Measurements from ENCODE around the gene FGF12. TPM values are rescaled to one million over a fixed set of nuclear protein-coding genes. Genes with fewer than 3 reads are reported as not detected.

FGF12 gene
- total and polyA plus RNA-seq, 10 donors, result 3.7 to 53.3 (median 19.1) TPM

DNA sequence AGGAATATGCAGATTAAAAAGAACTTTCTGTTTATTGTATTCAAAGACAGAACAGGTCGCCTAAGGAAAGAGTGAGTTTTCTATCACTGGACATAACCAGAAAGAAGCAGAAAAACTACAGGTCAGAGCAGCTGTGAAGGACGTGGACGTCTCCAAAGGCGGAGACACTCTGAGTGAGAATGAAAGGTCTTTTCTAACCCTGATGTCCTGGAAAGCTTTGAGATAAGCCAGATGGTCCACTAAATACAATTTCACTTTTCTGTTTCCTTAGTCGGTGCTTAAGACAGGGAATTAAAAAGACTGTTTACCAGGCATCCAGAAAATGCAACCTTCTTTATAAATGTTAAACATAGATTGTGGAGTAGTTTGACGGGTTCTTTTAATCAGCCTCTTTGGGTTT, 360.4 kb downstream of the FGF12 start:
- Histone ChIP-seq H3K36me3 (no peaks in the 10 kb centered on the region), H3K27ac (peak overlapping the region in 2 of 8 donors; percentile 10 to 27), H3K4me1 (peaks cover 0 to 6% (median 0%) of the 10 kb centered on the region in 6 donors), H3K4me3 (no peak overlapping the region), H3K27me3 (replicated peaks in 1 of 7) (no peaks in the 10 kb centered on the region), H3K9me3 (no peaks in the 10 kb centered on the region)
- WGBS, 5 donors, result 53 to 76% (median 70%) methylated on average over 6 of the region's 6 CpGs
- intact Hi-C loops (cut with DNase I; ENCODE audit: low total_unique reads), result no loop called here
- TF ChIP-seq, protein P1, sequence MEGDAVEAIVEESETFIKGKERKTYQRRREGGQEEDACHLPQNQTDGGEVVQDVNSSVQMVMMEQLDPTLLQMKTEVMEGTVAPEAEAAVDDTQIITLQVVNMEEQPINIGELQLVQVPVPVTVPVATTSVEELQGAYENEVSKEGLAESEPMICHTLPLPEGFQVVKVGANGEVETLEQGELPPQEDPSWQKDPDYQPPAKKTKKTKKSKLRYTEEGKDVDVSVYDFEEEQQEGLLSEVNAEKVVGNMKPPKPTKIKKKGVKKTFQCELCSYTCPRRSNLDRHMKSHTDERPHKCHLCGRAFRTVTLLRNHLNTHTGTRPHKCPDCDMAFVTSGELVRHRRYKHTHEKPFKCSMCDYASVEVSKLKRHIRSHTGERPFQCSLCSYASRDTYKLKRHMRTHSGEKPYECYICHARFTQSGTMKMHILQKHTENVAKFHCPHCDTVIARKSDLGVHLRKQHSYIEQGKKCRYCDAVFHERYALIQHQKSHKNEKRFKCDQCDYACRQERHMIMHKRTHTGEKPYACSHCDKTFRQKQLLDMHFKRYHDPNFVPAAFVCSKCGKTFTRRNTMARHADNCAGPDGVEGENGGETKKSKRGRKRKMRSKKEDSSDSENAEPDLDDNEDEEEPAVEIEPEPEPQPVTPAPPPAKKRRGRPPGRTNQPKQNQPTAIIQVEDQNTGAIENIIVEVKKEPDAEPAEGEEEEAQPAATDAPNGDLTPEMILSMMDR (IDR thresholded peaks at IDR 0.05 in 8 of 11, conservative IDR thresholded peaks at IDR 0.05 in 3 of 11), result no peak
- TF ChIP-seq POLR2AphosphoS5 (IDR thresholded peaks at IDR 0.05) (no peak), POLR2A (IDR thresholded peaks at IDR 0.05) (no peak)
- no peak for DNase-seq

DNA sequence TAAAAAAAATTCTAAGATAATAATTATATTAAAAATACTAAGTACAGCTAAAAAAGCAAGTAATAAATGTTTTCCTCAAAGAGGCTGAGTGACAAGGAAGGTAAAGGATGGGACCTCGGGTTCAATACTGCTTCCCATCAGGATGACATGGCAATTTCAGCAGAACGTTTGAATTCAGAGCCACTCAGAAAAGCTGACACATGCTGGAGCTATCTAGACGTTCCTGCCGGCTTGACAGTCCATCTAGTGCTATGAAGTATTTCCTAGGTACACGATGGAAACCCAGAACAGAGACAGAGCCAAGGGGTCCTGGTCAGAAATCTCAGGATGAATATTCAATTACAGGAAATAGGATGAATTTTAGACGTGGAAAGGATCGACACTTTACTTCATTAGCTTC, 361.8 kb downstream of the FGF12 start:
- Histone ChIP-seq H3K27ac (no peak overlapping the region), H3K9me3 (no peaks in the 10 kb centered on the region), H3K27me3 (replicated peaks in 1 of 7) (no peaks in the 10 kb centered on the region), H3K4me3 (no peak overlapping the region), H3K4me1 (peaks cover 0 to 6% (median 0%) of the 10 kb centered on the region in 6 donors), H3K36me3 (no peaks in the 10 kb centered on the region)
- intact Hi-C loops (cut with DNase I; ENCODE audit: low total_unique reads), result no loop called here
- WGBS, 5 donors, result 48 to 63% (median 59%) methylated on average over 7 of the region's 7 CpGs
- DNase-seq, result no peak
- TF ChIP-seq, protein P1 (IDR thresholded peaks at IDR 0.05 in 8 of 11, conservative IDR thresholded peaks at IDR 0.05 in 3 of 11), result no peak
- TF ChIP-seq POLR2AphosphoS5 (IDR thresholded peaks at IDR 0.05), result no peak
- no peak for TF ChIP-seq POLR2A (IDR thresholded peaks at IDR 0.05)

DNA sequence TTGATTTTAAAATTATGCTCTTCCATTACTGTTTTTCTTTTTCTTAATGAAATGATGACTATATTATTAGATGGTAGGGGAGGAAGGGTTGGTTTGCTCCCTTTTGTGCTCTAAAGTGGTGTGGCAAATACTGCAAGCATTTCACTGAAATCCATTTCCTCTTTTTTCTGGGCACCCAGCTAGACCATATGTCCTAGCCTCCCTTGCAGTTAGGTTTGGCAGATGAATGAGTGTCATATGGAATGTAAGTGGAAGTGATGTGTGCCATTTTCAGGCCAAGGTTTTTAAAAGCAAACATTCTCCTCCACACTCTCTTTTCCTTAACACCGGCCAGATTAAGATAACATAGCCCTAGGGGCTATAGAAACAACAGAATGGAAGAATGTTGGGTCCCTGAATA, 363.0 kb downstream of the FGF12 start:
- TF ChIP-seq POLR2AphosphoS5 (IDR thresholded peaks at IDR 0.05), result no peak
- TF ChIP-seq POLR2A (IDR thresholded peaks at IDR 0.05), result no peak
- TF ChIP-seq, protein P1 (IDR thresholded peaks at IDR 0.05 in 8 of 11, conservative IDR thresholded peaks at IDR 0.05 in 3 of 11), result no peak
- Histone ChIP-seq H3K36me3 (no peaks in the 10 kb centered on the region), H3K4me3 (no peak overlapping the region), H3K27me3 (replicated peaks in 1 of 7) (no peaks in the 10 kb centered on the region), H3K4me1 (peaks cover 0 to 6% (median 0%) of the 10 kb centered on the region in 6 donors), H3K9me3 (no peaks in the 10 kb centered on the region), H3K27ac (no peak overlapping the region)
- no peak for DNase-seq
- intact Hi-C loops (cut with DNase I; ENCODE audit: low total_unique reads), result no loop called here
- 73 to 85% (median 75%) methylated on average over 1 of the region's 1 CpG for WGBS, 5 donors

DNA sequence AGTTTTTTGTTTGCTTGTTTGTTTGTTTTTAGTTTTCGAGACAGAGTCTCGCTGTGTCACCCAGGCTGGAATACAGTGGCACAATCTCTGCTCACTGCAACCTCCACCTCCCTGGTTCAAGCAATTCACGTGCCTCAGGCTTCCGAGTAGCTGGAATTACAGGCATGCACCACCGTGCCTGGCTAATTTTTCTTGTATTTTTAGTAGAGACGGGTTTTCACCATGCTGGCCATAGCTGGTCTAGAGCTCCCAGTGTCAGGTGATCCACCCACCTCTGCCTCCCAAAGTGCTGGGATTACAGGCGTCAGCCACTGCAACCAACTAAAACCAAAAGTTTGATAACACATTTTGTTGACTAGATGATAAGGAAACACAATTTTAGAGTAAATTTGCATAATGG, 372.7 kb downstream of the FGF12 start:
- Histone ChIP-seq H3K36me3 (no peaks in the 10 kb centered on the region), H3K4me1 (no peaks in the 10 kb centered on the region), H3K27me3 (replicated peaks in 1 of 7) (no peaks in the 10 kb centered on the region), H3K27ac (no peak overlapping the region), H3K4me3 (no peak overlapping the region), H3K9me3 (no peaks in the 10 kb centered on the region)
- intact Hi-C loops (cut with DNase I; ENCODE audit: low total_unique reads), result no loop called here
- WGBS, 5 donors, result 77 to 82% (median 80%) methylated on average over 7 of the region's 7 CpGs
- DNase-seq, result no peak
- no peak for TF ChIP-seq POLR2AphosphoS5 (IDR thresholded peaks at IDR 0.05)
- no peak for TF ChIP-seq POLR2A (IDR thresholded peaks at IDR 0.05)
- TF ChIP-seq, protein P1 (IDR thresholded peaks at IDR 0.05 in 8 of 11, conservative IDR thresholded peaks at IDR 0.05 in 3 of 11), result no peak
